SK-N-SH treated with all-trans-retinoic acid at 6 μM for 48 hours (cell line): ENCODE results near the gene PALMD.

ENCODE experiments used
- ARNTL ChIP-seq: fragments of 450-650 bp; formaldehyde crosslinking; IDR thresholded peaks from 2 replicates; pipeline ENCODE4 v1.5.0; 2020; ENCODE audit warnings: low read depth, mild to moderate bottlenecking, moderate library complexity, borderline replicate concordance
- BACH2 ChIP-seq: fragments of 250-450 bp; sonication (Bioruptor Pico); IDR thresholded peaks from 2 replicates; pipeline ENCODE4 v1.9.0; 2021; ENCODE audit warnings: mild to moderate bottlenecking, borderline replicate concordance
- CREB5 ChIP-seq: fragments of 250-450 bp; sonication (Bioruptor Pico); IDR thresholded peaks from 2 replicates; pipeline ENCODE4 v1.5.1; 2020; ENCODE audit warnings: low read depth, mild to moderate bottlenecking, moderate library complexity
- PATZ1 ChIP-seq: fragments of 250-450 bp; sonication (Bioruptor Pico); IDR thresholded peaks from 2 replicates; pipeline ENCODE4 v1.8.0; 2020; ENCODE audit warnings: mild to moderate bottlenecking, moderate library complexity, borderline replicate concordance
- RARB ChIP-seq: fragments of 250-450 bp; sonication (Bioruptor Pico); IDR thresholded peaks from 2 replicates; pipeline ENCODE4 v1.8.0; 2021; ENCODE audit warnings: mild to moderate bottlenecking, moderate library complexity
- TCF4 ChIP-seq: fragments of 250-450 bp; sonication (Bioruptor Pico); IDR thresholded peaks from 2 replicates; pipeline ENCODE4 v1.8.0; 2021; ENCODE audit warnings: mild to moderate bottlenecking, moderate library complexity, borderline replicate concordance
- TOX ChIP-seq: fragments of 250-450 bp; sonication (Bioruptor Pico); IDR thresholded peaks from 2 replicates; pipeline ENCODE4 v1.8.0; 2021; ENCODE audit warnings: mild to moderate bottlenecking, moderate library complexity, borderline replicate concordance
- ZC3H10 ChIP-seq: fragments of 250-450 bp; sonication (Bioruptor Pico); IDR thresholded peaks from 2 replicates; pipeline ENCODE4 v1.5.1; 2021; ENCODE audit warnings: mild to moderate bottlenecking, moderate library complexity
- ZFP3 ChIP-seq: fragments of 250-450 bp; sonication (Bioruptor Pico); IDR thresholded peaks from 2 replicates; pipeline ENCODE4 v1.5.0; 2020; ENCODE audit warnings: mild to moderate bottlenecking, moderate library complexity
- ZFP30 ChIP-seq: fragments of 450-650 bp; formaldehyde crosslinking; IDR thresholded peaks from 2 replicates; pipeline ENCODE4 v1.5.0; 2022; ENCODE audit warnings: mild to moderate bottlenecking, moderate library complexity
- ZNF70 ChIP-seq: fragments of 450-650 bp; formaldehyde crosslinking; IDR thresholded peaks from 2 replicates; pipeline ENCODE4 v1.5.0; 2020; ENCODE audit warnings: mild to moderate bottlenecking, moderate library complexity
- ZNF8 ChIP-seq: fragments of 450-650 bp; formaldehyde crosslinking; IDR thresholded peaks from 2 replicates; pipeline ENCODE4 v1.5.0; 2020; ENCODE audit warnings: mild to moderate bottlenecking, moderate library complexity

- TF ChIP-seq ZFP30 (CRISPR knock-in tag) (no peak), ZC3H10 (CRISPR knock-in tag) (no peak), ARNTL (no peak), CREB5 (CRISPR knock-in tag) (no peak), ZFP3 (no peak), TCF4 (no peak), ZNF70 (no peak), RARB (CRISPR knock-in tag) (no peak), PATZ1 (no peak), BACH2 (CRISPR knock-in tag) (no peak), TOX (CRISPR knock-in tag) (no peak), ZNF8 (no peak)
Observed at GRCh38 chr1:99696616-99697015, 50.7 kb downstream of the PALMD start.
